DOHH2 (cell line): ENCODE data around the gene CDKN2AIPNL.

ENCODE experiments used
- H3F3A ChIP-seq: fragments of 200-600 bp; sonication (generic), shearing (Covaris generic); 2 replicates; pipeline ENCODE4 v1.6.0; 2016; ENCODE audit warnings: antibody characterized with exemption, mild to moderate bottlenecking; ENCODE audit not compliant: control insufficient read depth, insufficient read depth
- H3K27ac ChIP-seq: fragments of 200-600 bp; sonication (generic); 2 replicates; pipeline ENCODE4 v1.5.1; 2014; ENCODE audit warnings: low read depth, mild to moderate bottlenecking, low read length, moderate library complexity
- H3K27me3 ChIP-seq: fragments of 200-600 bp; sonication (generic); 2 replicates; pipeline ENCODE4 v1.6.1; 2014; ENCODE audit warnings: mild to moderate bottlenecking, low read length, mixed read lengths; ENCODE audit not compliant: control insufficient read depth
- H3K36me3 ChIP-seq: fragments of 200-600 bp; sonication (generic); 2 replicates; pipeline ENCODE4 v1.6.1; 2014; ENCODE audit warnings: mild to moderate bottlenecking, low read length, moderate library complexity, mixed read lengths; ENCODE audit not compliant: control insufficient read depth
- H3K4me1 ChIP-seq: fragments of 200-600 bp; sonication (generic); 2 replicates; pipeline ENCODE4 v1.6.1; 2014; ENCODE audit warnings: mild to moderate bottlenecking, low read length, mixed read lengths; ENCODE audit not compliant: control insufficient read depth
- H3K4me2 ChIP-seq: fragments of 200-600 bp; sonication (generic); 2 replicates; pipeline ENCODE4 v1.6.0; 2014; ENCODE audit warnings: mild to moderate bottlenecking, low read length, moderate library complexity
- H3K4me3 ChIP-seq: fragments of 200-600 bp; sonication (generic); 2 replicates; pipeline ENCODE4 v1.5.1; 2014; ENCODE audit warnings: mild to moderate bottlenecking, low read length, mixed read lengths
- H3K79me2 ChIP-seq: fragments of 200-600 bp; sonication (generic); 2 replicates; pipeline ENCODE4 v1.6.1; 2014; ENCODE audit warnings: mild to moderate bottlenecking, low read length, mixed read lengths; ENCODE audit not compliant: control insufficient read depth
- H3K9me2 ChIP-seq: fragments of 200-600 bp; sonication (generic); replicated peaks from 2 replicates; pipeline ENCODE4 v1.6.1; 2014; ENCODE audit warnings: mild to moderate bottlenecking, low read length, mixed read lengths; ENCODE audit not compliant: control insufficient read depth
- H3K9me3 ChIP-seq: fragments of 200-600 bp; sonication (generic); 2 replicates; pipeline ENCODE4 v1.6.1; 2014; ENCODE audit warnings: antibody characterized with exemption, low read length, mixed read lengths; ENCODE audit not compliant: control insufficient read depth, insufficient read depth
- H4K20me1 ChIP-seq: fragments of 200-600 bp; sonication (generic); 2 replicates; pipeline ENCODE4 v1.6.0; 2014; ENCODE audit warnings: low read depth, mild to moderate bottlenecking, antibody characterized with exemption, low read length, moderate library complexity; ENCODE audit not compliant: control insufficient read depth, insufficient read depth
- EZH2phosphoT487 ChIP-seq: fragments of 200-600 bp; sonication (generic); IDR thresholded peaks from 2 replicates; pipeline ENCODE4 v1.6.1; 2017; ENCODE audit warnings: borderline replicate concordance, mild to moderate bottlenecking, antibody characterized with exemption, low read length, moderate library complexity, mixed read lengths
- TF ChIP-seq, protein P1 (sequence below): fragments of 200-600 bp; sonication (generic); IDR thresholded peaks from one replicate; pipeline ENCODE4 v1.5.1; 2014; ENCODE audit warnings: antibody characterized with exemption, mild to moderate bottlenecking, low read depth, low read length; ENCODE audit not compliant: poor library complexity, severe bottlenecking

Gene CDKN2AIPNL

DNA sequence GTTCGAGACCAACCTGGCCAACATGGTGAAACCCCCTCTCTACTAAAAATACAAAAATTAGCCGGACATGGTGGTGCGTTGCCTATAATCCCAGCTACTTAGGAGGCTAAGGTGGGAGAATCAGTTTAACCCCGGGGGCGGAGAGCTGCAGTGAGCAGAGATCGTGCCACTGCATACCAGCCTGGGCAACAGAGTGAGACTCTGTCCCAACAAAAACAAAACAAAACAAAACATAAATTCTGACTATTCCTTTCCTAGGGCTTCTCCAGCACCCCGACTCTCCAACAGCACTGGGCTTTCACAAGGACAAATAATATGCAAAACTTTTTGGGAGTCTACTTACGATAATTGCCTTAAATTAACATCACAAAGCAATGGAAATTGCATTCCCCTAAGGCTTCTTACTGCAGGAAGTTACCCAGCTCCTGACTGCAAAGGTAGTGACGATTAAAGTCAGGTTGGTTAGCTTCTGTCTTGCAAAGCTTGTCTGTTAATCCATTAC, 15.9 kb upstream of the CDKN2AIPNL start:
- H3K9me3 ChIP-seq: no peaks in the 10 kb centered on the region
- H3K4me3 ChIP-seq: no peak overlapping the region
- no peaks in the 10 kb centered on the region for H3F3A ChIP-seq
- H3K36me3 ChIP-seq: no peaks in the 10 kb centered on the region
- H3K27me3 ChIP-seq: no peaks in the 10 kb centered on the region
- no peaks in the 10 kb centered on the region for H4K20me1 ChIP-seq
- H3K4me1 ChIP-seq: no peaks in the 10 kb centered on the region
- no peak overlapping the region for H3K27ac ChIP-seq
- TF ChIP-seq, protein P1, sequence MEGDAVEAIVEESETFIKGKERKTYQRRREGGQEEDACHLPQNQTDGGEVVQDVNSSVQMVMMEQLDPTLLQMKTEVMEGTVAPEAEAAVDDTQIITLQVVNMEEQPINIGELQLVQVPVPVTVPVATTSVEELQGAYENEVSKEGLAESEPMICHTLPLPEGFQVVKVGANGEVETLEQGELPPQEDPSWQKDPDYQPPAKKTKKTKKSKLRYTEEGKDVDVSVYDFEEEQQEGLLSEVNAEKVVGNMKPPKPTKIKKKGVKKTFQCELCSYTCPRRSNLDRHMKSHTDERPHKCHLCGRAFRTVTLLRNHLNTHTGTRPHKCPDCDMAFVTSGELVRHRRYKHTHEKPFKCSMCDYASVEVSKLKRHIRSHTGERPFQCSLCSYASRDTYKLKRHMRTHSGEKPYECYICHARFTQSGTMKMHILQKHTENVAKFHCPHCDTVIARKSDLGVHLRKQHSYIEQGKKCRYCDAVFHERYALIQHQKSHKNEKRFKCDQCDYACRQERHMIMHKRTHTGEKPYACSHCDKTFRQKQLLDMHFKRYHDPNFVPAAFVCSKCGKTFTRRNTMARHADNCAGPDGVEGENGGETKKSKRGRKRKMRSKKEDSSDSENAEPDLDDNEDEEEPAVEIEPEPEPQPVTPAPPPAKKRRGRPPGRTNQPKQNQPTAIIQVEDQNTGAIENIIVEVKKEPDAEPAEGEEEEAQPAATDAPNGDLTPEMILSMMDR: no peak
- no peak for TF ChIP-seq EZH2phosphoT487
- no peaks in the 10 kb centered on the region for H3K9me2 ChIP-seq
- H3K4me2 ChIP-seq: no peak overlapping the region
- H3K79me2 ChIP-seq: no peaks in the 10 kb centered on the region

DNA sequence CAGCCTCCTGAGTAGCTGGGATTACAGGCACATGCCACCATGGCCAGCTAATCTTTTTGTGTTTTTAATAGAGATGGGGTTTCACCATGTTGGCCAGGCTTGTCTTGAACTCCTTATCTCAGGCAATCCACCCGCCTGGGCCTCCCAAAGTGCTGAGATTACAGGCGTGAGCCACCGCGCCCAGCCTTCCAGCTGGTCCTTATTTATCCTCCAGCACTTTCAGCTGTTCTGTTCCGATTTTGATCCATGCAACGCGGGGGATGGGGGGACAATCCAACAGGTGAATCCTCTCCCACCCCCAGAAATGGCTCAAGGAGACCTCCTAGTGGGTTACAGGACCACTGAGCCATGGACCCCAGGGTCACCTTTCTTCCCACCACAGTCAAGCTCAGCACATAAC, 14.7 kb upstream of the CDKN2AIPNL start:
- no peaks in the 10 kb centered on the region for H3K27me3 ChIP-seq
- no peaks in the 10 kb centered on the region for H3K79me2 ChIP-seq
- TF ChIP-seq EZH2phosphoT487: no peak
- TF ChIP-seq, protein P1: no peak

DNA sequence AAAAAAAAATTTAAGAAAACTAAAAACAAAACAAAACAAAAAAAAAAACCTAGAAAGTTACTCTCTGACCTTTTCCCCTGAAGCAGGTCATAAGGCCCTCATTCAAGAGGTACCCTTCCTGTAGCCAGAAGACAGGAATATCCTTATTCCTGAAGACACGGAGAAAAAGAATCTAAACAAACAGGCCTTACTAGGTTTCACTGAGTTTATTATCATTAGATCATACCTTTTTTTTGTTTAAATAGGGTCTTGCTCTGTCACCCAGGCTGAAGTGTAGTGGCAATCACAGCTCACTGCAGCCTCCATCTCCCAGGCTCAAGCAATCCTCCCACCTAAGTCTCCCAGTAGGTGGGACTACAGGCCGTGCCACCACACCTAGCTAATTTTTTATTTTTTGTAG, 11.7 kb upstream of the CDKN2AIPNL start:
- no peak overlapping the region for H3K27ac ChIP-seq
- H3K9me2 ChIP-seq: no peaks in the 10 kb centered on the region
- no peak overlapping the region for H3K4me3 ChIP-seq
- H3K27me3 ChIP-seq: no peaks in the 10 kb centered on the region
- no peaks in the 10 kb centered on the region for H3K36me3 ChIP-seq
- peaks cover 3% of the 10 kb centered on the region; the same call in 1 of the 2 replicates for H3K4me1 ChIP-seq
- no peaks in the 10 kb centered on the region for H4K20me1 ChIP-seq
- no peaks in the 10 kb centered on the region for H3K79me2 ChIP-seq
- H3K9me3 ChIP-seq: no peaks in the 10 kb centered on the region
- TF ChIP-seq EZH2phosphoT487: no peak
- TF ChIP-seq, protein P1: no peak
- no peaks in the 10 kb centered on the region for H3F3A ChIP-seq
- no peak overlapping the region for H3K4me2 ChIP-seq

More for the DNA sequence above, 14.7 kb upstream of the CDKN2AIPNL start:
- H3K4me3 ChIP-seq: no peak overlapping the region
- H3K27ac ChIP-seq: no peak overlapping the region
- no peak overlapping the region for H3K4me2 ChIP-seq
- H3K36me3 ChIP-seq: no peaks in the 10 kb centered on the region
- no peaks in the 10 kb centered on the region for H3F3A ChIP-seq
- H3K9me3 ChIP-seq: no peaks in the 10 kb centered on the region
- H4K20me1 ChIP-seq: no peaks in the 10 kb centered on the region
- peaks cover 3% of the 10 kb centered on the region; the same call in 1 of the 2 replicates for H3K4me1 ChIP-seq
- H3K9me2 ChIP-seq: no peaks in the 10 kb centered on the region
